ENCODE data around the gene SLC6A17. TPM values are rescaled to one million over a fixed set of nuclear protein-coding genes. Genes with fewer than 3 reads are reported as not detected.

SLC6A17 gene
- total RNA-seq, 4 donors from 2014 or later, result 0.06 to 0.19 (median 0.12) TPM; not detected in 1

GRCh38 chr1:110161165-110161564 is 10.9 kb downstream of the SLC6A17 start:
- DNase-seq (ENCODE audit: low spot score), result no peak
- ATAC-seq (ENCODE audit: low FRiP score), result no peak
- TF ChIP-seq, protein P1, sequence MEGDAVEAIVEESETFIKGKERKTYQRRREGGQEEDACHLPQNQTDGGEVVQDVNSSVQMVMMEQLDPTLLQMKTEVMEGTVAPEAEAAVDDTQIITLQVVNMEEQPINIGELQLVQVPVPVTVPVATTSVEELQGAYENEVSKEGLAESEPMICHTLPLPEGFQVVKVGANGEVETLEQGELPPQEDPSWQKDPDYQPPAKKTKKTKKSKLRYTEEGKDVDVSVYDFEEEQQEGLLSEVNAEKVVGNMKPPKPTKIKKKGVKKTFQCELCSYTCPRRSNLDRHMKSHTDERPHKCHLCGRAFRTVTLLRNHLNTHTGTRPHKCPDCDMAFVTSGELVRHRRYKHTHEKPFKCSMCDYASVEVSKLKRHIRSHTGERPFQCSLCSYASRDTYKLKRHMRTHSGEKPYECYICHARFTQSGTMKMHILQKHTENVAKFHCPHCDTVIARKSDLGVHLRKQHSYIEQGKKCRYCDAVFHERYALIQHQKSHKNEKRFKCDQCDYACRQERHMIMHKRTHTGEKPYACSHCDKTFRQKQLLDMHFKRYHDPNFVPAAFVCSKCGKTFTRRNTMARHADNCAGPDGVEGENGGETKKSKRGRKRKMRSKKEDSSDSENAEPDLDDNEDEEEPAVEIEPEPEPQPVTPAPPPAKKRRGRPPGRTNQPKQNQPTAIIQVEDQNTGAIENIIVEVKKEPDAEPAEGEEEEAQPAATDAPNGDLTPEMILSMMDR (IDR thresholded peaks at IDR 0.05), result no peak

- TF ChIP-seq, protein P1 (IDR thresholded peaks at IDR 0.05), result no peak
- ATAC-seq (ENCODE audit: low FRiP score) (no peak), DNase-seq (ENCODE audit: low spot score) (no peak)
Observed at GRCh38 chr1:110161849-110162248, 11.6 kb downstream of the SLC6A17 start.

GRCh38 chr1:110163591-110163990 is 13.3 kb downstream of the SLC6A17 start:
- DNase-seq (ENCODE audit: low spot score), result no peak
- TF ChIP-seq, protein P1 (IDR thresholded peaks at IDR 0.05), result no peak
- no peak for ATAC-seq (ENCODE audit: low FRiP score)

GRCh38 chr1:110164725-110165350 is 14.5 kb downstream of the SLC6A17 start:
- DNase-seq (ENCODE audit: low spot score) (no peak), ATAC-seq (ENCODE audit: low FRiP score) (no peak)
- TF ChIP-seq, protein P1 (IDR thresholded peaks at IDR 0.05), result no peak

DNA sequence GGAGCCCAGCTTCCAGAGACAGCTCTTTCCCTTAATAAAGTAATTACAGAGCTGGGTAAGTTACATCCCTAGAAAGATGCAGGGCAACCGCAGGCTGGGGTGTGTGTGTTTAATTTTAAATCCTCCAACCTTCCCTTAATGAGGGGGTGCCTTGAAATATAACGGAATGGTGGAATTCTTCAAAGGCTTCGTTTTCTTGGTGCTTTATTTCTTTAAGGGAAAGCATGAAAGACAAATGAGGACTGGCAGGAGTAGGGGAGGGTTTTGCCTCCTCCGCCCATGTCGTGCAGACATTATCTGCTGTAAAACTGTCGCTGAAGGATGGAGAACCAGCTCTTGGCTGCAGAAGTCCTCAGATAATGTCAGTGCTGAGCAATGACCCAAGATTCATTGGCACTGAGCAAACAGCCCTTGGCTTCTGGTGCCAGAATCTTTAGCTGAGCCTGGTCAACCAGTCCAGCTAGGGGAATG is 15.5 kb downstream of the SLC6A17 start:
- no peak for ATAC-seq (ENCODE audit: low FRiP score)
- TF ChIP-seq, protein P1 (IDR thresholded peaks at IDR 0.05), result no peak
- DNase-seq (ENCODE audit: low spot score), result no peak

- no peak for DNase-seq (ENCODE audit: low spot score)
- ATAC-seq (ENCODE audit: low FRiP score), result no peak
- TF ChIP-seq, protein P1 (IDR thresholded peaks at IDR 0.05), result no peak
Observed at GRCh38 chr1:110166861-110167260, 16.6 kb downstream of the SLC6A17 start.
